HepG2 (cell line): ENCODE results near the gene PTGS2. TPM values are rescaled to one million over a fixed set of nuclear protein-coding genes. Genes with fewer than 3 reads are reported as not detected.

Experiments used
- ATAC-seq: fragments of 200-7000 bp; cut with Tn5 transposase; 3 replicates; pipeline ENCODE4 v1.9.1; 2020; ENCODE audit warnings: mild to moderate bottlenecking, moderate library complexity
- BruUV-seq: library from RNA; stranded (reverse); fragments of 400-500 nt; replicated peaks from 2 replicates; lab custom pipeline; 2021; lab: Mats Ljungman, UMichigan
- CTCF ChIA-PET: fragments of 300-600 bp; formaldehyde crosslinking; extraction: SDS; loops from one replicate; lab custom pipeline; 2021; ENCODE audit warnings: low total read pairs, inconsistent platforms, low intra/inter-chr PET ratio; lab: Yijun Ruan, JAX
- POLR2A ChIA-PET: fragments of 350-600 bp; sonication (Branson Sonifier 250); formaldehyde crosslinking; loops from one replicate; lab custom pipeline; 2020; ENCODE audit warnings: antibody characterized with exemption, inconsistent platforms; lab: Yijun Ruan, JAX
- DNase-seq: peaks from one replicate; pipeline ENCODE4 v3.0.0-alpha.2; 2015; ENCODE audit warnings: low spot score
- FAIRE-seq: peaks from 3 replicates; lab custom pipeline; 2011; peaks lifted over from hg19 to GRCh38; lab: Jason Lieb, UNC
- H2AFZ ChIP-seq: one replicate; pipeline ENCODE4 v1.6.1; 2011; ENCODE audit warnings: low read length, inconsistent platforms
- H3K27ac ChIP-seq: fragments of 300-600 bp; 3 replicates; pipeline ENCODE4 v1.8.0; 2011; ENCODE audit warnings: mixed run types, mild to moderate bottlenecking, mixed read lengths, low read length, inconsistent platforms; ENCODE audit not compliant: insufficient read depth; ENCODE audit errors: extremely low read length
- H3K27me3 ChIP-seq, 2 experiments: fragments of 200-600 bp in 1 of 2; 2 replicates in 1 of 2; 3 replicates in 1 of 2; pipeline versions ENCODE4 v1.6.0 to v1.8.0; 2011; ENCODE audit warnings: low read length in 2 of 2, mild to moderate bottlenecking in 2 of 2, moderate library complexity in 2 of 2, inconsistent platforms in 1 of 2; ENCODE audit not compliant: insufficient read depth in 2 of 2, control insufficient read depth in 1 of 2
- H3K36me3 ChIP-seq, 2 experiments: fragments of 200-600 bp in 1 of 2; replicated peaks in 1 of 2; 2 replicates in 1 of 2; 3 replicates in 1 of 2; pipeline versions ENCODE4 v1.5.1 to v1.8.0; 2011; ENCODE audit warnings: low read length in 2 of 2, inconsistent platforms in 1 of 2; ENCODE audit not compliant: insufficient read depth in 2 of 2, control insufficient read depth in 1 of 2
- H3K4me1 ChIP-seq: 2 replicates; pipeline ENCODE4 v1.5.1; 2012; ENCODE audit warnings: low read length, inconsistent platforms; ENCODE audit not compliant: insufficient read depth
- H3K4me2 ChIP-seq: 2 replicates; pipeline ENCODE4 v1.6.0; 2011; ENCODE audit warnings: low read depth, low read length, inconsistent platforms
- H3K4me3 ChIP-seq, 3 experiments: fragments of 200-600 bp in 1 of 3; sonication (generic), shearing (Covaris generic) in 1 of 3; replicated peaks in 1 of 3; 2 replicates each; pipeline ENCODE4 v1.5.1; 2011 to 2016; ENCODE audit warnings: low read length in 3 of 3, inconsistent platforms in 2 of 3, low read depth in 2 of 3, mild to moderate bottlenecking in 2 of 3, control low read depth in 1 of 3, mixed read lengths in 1 of 3; ENCODE audit not compliant: insufficient read depth in 1 of 3
- H3K79me2 ChIP-seq: one replicate; pipeline ENCODE4 v1.6.1; 2011; ENCODE audit warnings: low read length, inconsistent platforms; ENCODE audit not compliant: insufficient read depth
- H3K9ac ChIP-seq: 2 replicates; pipeline ENCODE4 v1.6.0; 2011; ENCODE audit warnings: mild to moderate bottlenecking, low read depth, low read length, inconsistent platforms; ENCODE audit not compliant: insufficient read depth
- H3K9me3 ChIP-seq: 2 replicates; pipeline ENCODE4 v1.5.1; 2012; ENCODE audit warnings: mild to moderate bottlenecking, low read length
- H4K20me1 ChIP-seq: 2 replicates; pipeline ENCODE4 v1.6.0; 2011; ENCODE audit warnings: inconsistent platforms, mild to moderate bottlenecking, low read length, moderate library complexity; ENCODE audit not compliant: insufficient read depth
- ARHGAP35 ChIP-seq: sonication (generic); formaldehyde crosslinking; IDR thresholded peaks from 2 replicates; pipeline ENCODE4 v1.9.0; 2022; ENCODE audit warnings: mild to moderate bottlenecking, inconsistent platforms, moderate library complexity, missing genetic modification reagents, borderline replicate concordance
- ATF7-NPFF ChIP-seq: sonication (generic); formaldehyde crosslinking; IDR thresholded peaks from 2 replicates; pipeline ENCODE4 v1.8.1; 2023; ENCODE audit warnings: mild to moderate bottlenecking, low read depth, missing genetic modification reagents, moderate library complexity
- HNRNPK ChIP-seq: fragments of 200-400 bp; formaldehyde crosslinking; IDR thresholded peaks from 2 replicates; pipeline ENCODE4 v1.6.1; 2018; ENCODE audit warnings: low read length, low read depth, moderate library complexity, mild to moderate bottlenecking; ENCODE audit not compliant: poor library complexity, severe bottlenecking
- HOXA7 ChIP-seq: sonication (generic); formaldehyde crosslinking; IDR thresholded peaks from 2 replicates; pipeline ENCODE4 v1.8.1; 2022; ENCODE audit warnings: mild to moderate bottlenecking, missing genetic modification reagents, moderate library complexity
- PPARG ChIP-seq: conservative IDR thresholded peaks from 2 replicates; pipeline ENCODE4 v1.6.1; 2016; ENCODE audit warnings: missing biosample characterization, missing genetic modification reagents
- SNRNP70 ChIP-seq: fragments of 200-400 bp; formaldehyde crosslinking; IDR thresholded peaks from 2 replicates; pipeline ENCODE4 v1.6.1; 2017; ENCODE audit warnings: mild to moderate bottlenecking, low read depth, low read length, moderate library complexity
- TFDP1 ChIP-seq: IDR thresholded peaks from 2 replicates; pipeline ENCODE4 v1.6.1; 2016; ENCODE audit warnings: missing compliant biosample characterization, missing genetic modification reagents, borderline replicate concordance
- TRAFD1 ChIP-seq: sonication (generic); formaldehyde crosslinking; IDR thresholded peaks from 2 replicates; pipeline ENCODE4 v1.5.1; 2020; ENCODE audit warnings: missing genetic modification reagents, mild to moderate bottlenecking, borderline replicate concordance
- ZNF720 ChIP-seq: sonication (generic); formaldehyde crosslinking; IDR thresholded peaks from 2 replicates; pipeline ENCODE4 v1.4.0; 2020; ENCODE audit warnings: missing genetic modification reagents
- WGBS: methylation state at CpG from one replicate; pipeline ENCODE4 v1.1.6; 2017; ENCODE audit warnings: low lambda C conversion rate; 5-methylcytosine and 5-hydroxymethylcytosine counted together
- in situ Hi-C: cut with HindIII; loops from 2 replicates; pipeline ENCODE4 v1.10.0; 2017; ENCODE audit warnings: low pct_unique_long_range_greater_than_20kb; ENCODE audit not compliant: extremely low pct_ligation_motif_present
- intact Hi-C: fragments of 100-400 bp; cut with micrococcal nuclease; formaldehyde crosslinking; loops from one replicate; pipeline ENCODE4 v1.10.0; 2022; ENCODE audit not compliant: unreplicated experiment
- polyA plus RNA-seq, 8 experiments: library from polyadenylated mRNA; depleted of rRNA in 3 of 8; stranded (reverse) in 7 of 8; unstranded in 1 of 8; fragments of >200 nt; fragmentation: Illumina TruSeq in 4 of 8; extraction: Trizol in 4 of 8; gene quantifications; 2 replicates each; pipeline versions ENCODE4 v1.2.1 to v1.2.3, GENCODE V29; 2011 to 2016; ENCODE audit warnings: low read depth in 4 of 8, missing spikeins in 1 of 8, mixed read lengths in 1 of 8; ENCODE audit not compliant: insufficient read depth in 1 of 8
- total RNA-seq, 5 experiments: library from RNA; depleted of rRNA; stranded (reverse); fragments of >200 nt; fragmentation: Illumina TruSeq; extraction: Trizol; gene quantifications; 2 replicates each; pipeline ENCODE4 v1.2.3, GENCODE V29; 2016; ENCODE audit warnings: low read depth in 1 of 5
- TF ChIP-seq, protein P1 (sequence below): sonication (generic); formaldehyde crosslinking; IDR thresholded peaks from 2 replicates; pipeline ENCODE4 v1.8.0; 2022; ENCODE audit warnings: missing genetic modification reagents, mild to moderate bottlenecking, moderate library complexity, borderline replicate concordance
- TF ChIP-seq, protein P2 (sequence below): sonication (generic); formaldehyde crosslinking; IDR thresholded peaks from 2 replicates; pipeline ENCODE4 v1.9.0; 2021; ENCODE audit warnings: missing genetic modification reagents, mild to moderate bottlenecking, borderline replicate concordance

PTGS2 gene
- total and polyA plus RNA-seq, 2 of the 13 experiments (the other 11 are each of a cell fraction or from before 2014, with no cell fraction given): not detected

DNA sequence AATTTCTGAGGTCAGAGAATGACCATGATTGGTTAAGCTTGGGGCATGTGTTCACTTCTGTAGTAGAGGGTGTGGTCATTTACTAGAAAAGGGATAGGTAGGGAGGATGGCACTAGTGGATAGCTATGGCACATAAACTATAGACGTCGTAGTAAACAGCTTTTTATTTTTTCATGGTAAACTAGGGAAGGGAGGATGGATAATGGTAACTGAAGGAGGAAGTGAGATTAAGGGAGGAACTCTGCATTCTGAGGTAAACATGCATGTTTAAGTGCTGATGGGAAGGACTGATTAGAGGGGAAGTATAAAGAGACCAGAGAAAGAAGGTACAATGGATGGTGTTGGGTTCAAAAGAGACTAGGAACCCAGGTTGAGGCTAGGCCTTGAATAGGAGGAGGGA lies 26.9 kb downstream of the PTGS2 start:
- no peak overlapping the region for H2AFZ ChIP-seq
- TF ChIP-seq TFDP1 (CRISPR knock-in tag) (no peak), TRAFD1 (CRISPR knock-in tag) (no peak), PPARG (CRISPR knock-in tag) (no peak)
- ChIA-PET CTCF (no interaction called here), POLR2A (no interaction called here)
- BruUV-seq: no TSS peak
- H3K9ac ChIP-seq: no peak overlapping the region
- intact Hi-C loops: no loop called here
- ATAC-seq: no peak
- FAIRE-seq: no peak
- H3K79me2 ChIP-seq: no peaks in the 10 kb centered on the region
- WGBS: 0% methylated on average over 2 of the region's 2 CpGs
- no peak overlapping the region for H3K4me3 ChIP-seq
- no peak overlapping the region for H3K27ac ChIP-seq
- in situ Hi-C loops: no loop called here
- no peaks in the 10 kb centered on the region for H3K4me1 ChIP-seq
- H4K20me1 ChIP-seq: no peaks in the 10 kb centered on the region
- no peak overlapping the region for H3K4me2 ChIP-seq
- no peaks in the 10 kb centered on the region for H3K27me3 ChIP-seq
- no peaks in the 10 kb centered on the region for H3K36me3 ChIP-seq
- DNase-seq: no peak
- H3K9me3 ChIP-seq: no peaks in the 10 kb centered on the region

DNA sequence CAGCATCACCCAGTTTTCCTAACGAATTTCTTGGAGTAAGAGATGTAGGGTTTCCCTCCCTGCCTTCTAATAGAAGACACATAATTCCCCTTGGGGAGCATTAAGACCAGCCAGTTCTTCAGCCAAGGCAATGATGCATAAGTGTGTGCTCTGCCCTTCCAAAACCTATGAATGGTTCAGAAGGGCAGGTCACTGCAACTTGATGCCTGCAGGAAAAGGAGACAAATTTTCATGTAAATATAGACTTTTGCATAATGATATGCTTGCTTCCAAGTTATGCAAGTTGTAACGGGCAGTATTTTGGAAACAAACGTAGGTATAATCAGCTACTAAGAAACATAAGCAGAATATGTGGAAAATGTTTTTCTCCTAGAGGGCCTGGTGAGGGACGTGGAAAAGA lies 31.6 kb downstream of the PTGS2 start:
- no peak for ATAC-seq
- H3K9me3 ChIP-seq: no peaks in the 10 kb centered on the region
- H3K4me1 ChIP-seq: no peaks in the 10 kb centered on the region
- no peak overlapping the region for H3K4me3 ChIP-seq
- in situ Hi-C loops (no loop called here), intact Hi-C loops (no loop called here)
- 0% methylated on average over 4 of the region's 4 CpGs for WGBS
- CTCF ChIA-PET: no interaction called here
- no peaks in the 10 kb centered on the region for H3K36me3 ChIP-seq
- H3K79me2 ChIP-seq: no peaks in the 10 kb centered on the region
- no peak overlapping the region for H3K9ac ChIP-seq
- BruUV-seq: no TSS peak
- no peak overlapping the region for H3K4me2 ChIP-seq
- H3K27me3 ChIP-seq: no peaks in the 10 kb centered on the region
- no peak for FAIRE-seq
- H3K27ac ChIP-seq: no peak overlapping the region
- DNase-seq: no peak
- POLR2A ChIA-PET: no interaction called here
- H2AFZ ChIP-seq: no peak overlapping the region
- no peaks in the 10 kb centered on the region for H4K20me1 ChIP-seq
- TF ChIP-seq HOXA7: no peak
- TF ChIP-seq HNRNPK: no peak
- TF ChIP-seq ATF7-NPFF (CRISPR knock-in tag): no peak
- TF ChIP-seq, protein P1, sequence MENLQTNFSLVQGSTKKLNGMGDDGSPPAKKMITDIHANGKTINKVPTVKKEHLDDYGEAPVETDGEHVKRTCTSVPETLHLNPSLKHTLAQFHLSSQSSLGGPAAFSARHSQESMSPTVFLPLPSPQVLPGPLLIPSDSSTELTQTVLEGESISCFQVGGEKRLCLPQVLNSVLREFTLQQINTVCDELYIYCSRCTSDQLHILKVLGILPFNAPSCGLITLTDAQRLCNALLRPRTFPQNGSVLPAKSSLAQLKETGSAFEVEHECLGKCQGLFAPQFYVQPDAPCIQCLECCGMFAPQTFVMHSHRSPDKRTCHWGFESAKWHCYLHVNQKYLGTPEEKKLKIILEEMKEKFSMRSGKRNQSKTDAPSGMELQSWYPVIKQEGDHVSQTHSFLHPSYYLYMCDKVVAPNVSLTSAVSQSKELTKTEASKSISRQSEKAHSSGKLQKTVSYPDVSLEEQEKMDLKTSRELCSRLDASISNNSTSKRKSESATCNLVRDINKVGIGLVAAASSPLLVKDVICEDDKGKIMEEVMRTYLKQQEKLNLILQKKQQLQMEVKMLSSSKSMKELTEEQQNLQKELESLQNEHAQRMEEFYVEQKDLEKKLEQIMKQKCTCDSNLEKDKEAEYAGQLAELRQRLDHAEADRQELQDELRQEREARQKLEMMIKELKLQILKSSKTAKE (CRISPR knock-in tag): no peak
- TF ChIP-seq, protein P2, sequence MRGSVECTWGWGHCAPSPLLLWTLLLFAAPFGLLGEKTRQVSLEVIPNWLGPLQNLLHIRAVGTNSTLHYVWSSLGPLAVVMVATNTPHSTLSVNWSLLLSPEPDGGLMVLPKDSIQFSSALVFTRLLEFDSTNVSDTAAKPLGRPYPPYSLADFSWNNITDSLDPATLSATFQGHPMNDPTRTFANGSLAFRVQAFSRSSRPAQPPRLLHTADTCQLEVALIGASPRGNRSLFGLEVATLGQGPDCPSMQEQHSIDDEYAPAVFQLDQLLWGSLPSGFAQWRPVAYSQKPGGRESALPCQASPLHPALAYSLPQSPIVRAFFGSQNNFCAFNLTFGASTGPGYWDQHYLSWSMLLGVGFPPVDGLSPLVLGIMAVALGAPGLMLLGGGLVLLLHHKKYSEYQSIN: no peak
- no peak for TF ChIP-seq ZNF720 (CRISPR knock-in tag)
- TF ChIP-seq ARHGAP35: no peak
- no peak for TF ChIP-seq SNRNP70
